ENCODE measurements around the gene CLTCL1. TPM values are rescaled to one million over a fixed set of nuclear protein-coding genes. Genes with fewer than 3 reads are reported as not detected.

Gene CLTCL1
- total RNA-seq, 1 donor from 2014 or later: 0.73 TPM

DNA sequence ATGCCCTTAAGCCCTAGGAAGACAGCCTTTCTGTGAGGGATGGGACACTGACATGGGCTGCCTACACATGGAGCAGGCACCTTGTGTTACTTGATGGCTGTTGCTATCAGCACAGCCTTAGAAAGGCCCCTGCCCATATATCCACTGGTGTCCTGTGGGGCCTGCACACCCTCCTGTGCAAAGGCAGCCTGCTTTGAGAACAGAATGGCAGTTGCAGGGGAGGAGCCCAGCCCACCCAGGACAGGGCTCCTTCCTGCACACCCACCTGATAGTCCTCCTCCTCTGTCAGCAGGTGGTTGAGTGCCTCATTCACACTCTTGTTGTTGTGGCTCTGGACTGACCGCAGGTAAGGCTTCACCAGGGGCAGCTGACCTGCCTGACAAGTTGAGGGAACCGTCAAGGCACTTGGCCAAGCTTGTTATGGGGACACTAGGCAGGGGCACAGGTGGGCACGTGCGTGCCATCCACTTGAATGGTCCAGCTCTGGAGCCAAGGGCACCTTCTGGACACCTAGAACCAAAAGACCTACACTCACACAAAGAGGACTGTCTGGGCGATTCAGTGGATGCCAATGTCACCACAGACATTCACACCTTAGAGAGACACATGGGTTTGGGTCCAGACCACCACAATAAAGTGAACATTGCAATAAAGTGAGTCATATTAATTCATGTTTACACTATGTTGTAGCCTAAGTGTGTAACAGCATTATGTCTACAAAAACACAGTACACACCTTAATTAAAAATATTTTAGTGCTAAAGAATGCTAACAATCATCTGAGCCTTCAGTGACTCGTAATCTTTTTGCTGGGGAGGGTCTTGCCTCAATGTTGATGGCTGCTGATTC, 103.6 kb downstream of the CLTCL1 start:
- Mint-ChIP-seq H3K9me3 (no peaks in the 10 kb centered on the region), H3K4me1 (ENCODE audit: low read depth) (no peaks in the 10 kb centered on the region), H3K27ac (no peak overlapping the region), H3K36me3 (ENCODE audit: low read depth) (no peaks in the 10 kb centered on the region), H3K4me3 (no peak overlapping the region), H3K27me3 (ENCODE audit: insufficient read depth) (peaks cover 5% of the 10 kb centered on the region)
- intact Hi-C loops (cut with micrococcal nuclease): no loop called here
- DNase-seq (ENCODE audit: low spot score): no peak

DNA sequence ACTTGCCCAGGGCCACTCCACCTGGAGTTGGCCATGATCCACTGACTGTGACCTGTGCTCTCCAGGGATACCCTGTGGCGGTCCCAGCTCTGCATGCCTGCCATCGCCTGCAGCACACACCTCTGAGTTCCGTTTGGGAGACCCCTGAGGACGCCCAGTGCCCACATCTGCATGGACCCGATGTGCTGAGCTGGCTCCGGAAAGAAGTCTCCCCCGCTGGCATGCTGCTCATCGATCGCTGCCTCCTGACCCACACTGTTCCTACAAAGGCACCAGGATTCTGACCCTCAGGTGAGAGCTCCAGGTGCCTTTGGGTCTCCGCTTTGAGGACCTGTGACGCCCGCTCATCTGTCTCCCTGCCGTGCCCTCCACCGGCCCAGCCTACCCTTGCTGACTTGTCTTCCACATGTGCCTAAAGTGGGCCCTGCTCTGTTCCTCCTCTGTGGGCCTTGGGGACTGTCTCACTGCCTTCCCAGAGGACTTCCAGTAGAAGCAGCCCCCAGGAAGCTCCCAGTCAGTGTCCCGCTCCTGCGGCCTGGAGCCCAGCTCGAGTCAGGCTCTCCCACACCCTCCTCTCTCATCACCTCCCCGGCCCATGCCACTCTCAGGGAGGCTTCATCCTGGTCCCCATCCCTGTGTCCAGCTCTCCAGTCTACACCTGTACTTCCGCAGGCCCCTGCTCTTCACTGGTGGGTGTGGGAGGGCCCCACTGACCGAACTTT, 107.1 kb downstream of the CLTCL1 start:
- Mint-ChIP-seq H3K36me3 (ENCODE audit: low read depth) (no peaks in the 10 kb centered on the region), H3K27ac (no peak overlapping the region), H3K4me3 (no peak overlapping the region), H3K27me3 (ENCODE audit: insufficient read depth) (peaks cover 9% of the 10 kb centered on the region), H3K9me3 (no peaks in the 10 kb centered on the region), H3K4me1 (ENCODE audit: low read depth) (peaks cover 21% of the 10 kb centered on the region)
- no peak for DNase-seq (ENCODE audit: low spot score)
- intact Hi-C loops (cut with micrococcal nuclease): no loop called here

DNA sequence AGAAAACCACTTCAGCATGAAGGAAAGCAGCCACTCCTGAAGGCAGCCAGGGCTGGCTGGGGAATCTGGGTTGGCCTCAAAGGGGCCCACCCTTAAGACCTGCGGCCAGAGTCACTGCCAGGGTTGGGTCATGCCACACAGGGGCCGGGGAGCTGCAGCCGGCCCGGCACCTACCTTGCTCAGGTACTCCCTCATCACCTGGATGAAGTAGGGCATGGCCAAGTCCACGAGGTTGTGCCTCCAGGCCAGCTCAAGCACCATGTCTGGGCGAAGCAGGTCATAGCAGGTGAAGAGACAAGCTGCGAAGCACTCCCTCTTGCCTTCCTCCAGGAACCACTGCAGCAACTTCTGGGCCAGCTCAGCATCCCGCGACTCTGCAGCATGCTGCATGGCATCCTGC, 108.3 kb downstream of the CLTCL1 start:
- Mint-ChIP-seq H3K27ac (no peak overlapping the region), H3K4me1 (ENCODE audit: low read depth) (peaks cover 24% of the 10 kb centered on the region), H3K9me3 (no peaks in the 10 kb centered on the region), H3K4me3 (no peak overlapping the region), H3K27me3 (ENCODE audit: insufficient read depth) (peaks cover 7% of the 10 kb centered on the region), H3K36me3 (ENCODE audit: low read depth) (no peaks in the 10 kb centered on the region)
- intact Hi-C loops (cut with micrococcal nuclease): no loop called here
- no peak for DNase-seq (ENCODE audit: low spot score)

DNA sequence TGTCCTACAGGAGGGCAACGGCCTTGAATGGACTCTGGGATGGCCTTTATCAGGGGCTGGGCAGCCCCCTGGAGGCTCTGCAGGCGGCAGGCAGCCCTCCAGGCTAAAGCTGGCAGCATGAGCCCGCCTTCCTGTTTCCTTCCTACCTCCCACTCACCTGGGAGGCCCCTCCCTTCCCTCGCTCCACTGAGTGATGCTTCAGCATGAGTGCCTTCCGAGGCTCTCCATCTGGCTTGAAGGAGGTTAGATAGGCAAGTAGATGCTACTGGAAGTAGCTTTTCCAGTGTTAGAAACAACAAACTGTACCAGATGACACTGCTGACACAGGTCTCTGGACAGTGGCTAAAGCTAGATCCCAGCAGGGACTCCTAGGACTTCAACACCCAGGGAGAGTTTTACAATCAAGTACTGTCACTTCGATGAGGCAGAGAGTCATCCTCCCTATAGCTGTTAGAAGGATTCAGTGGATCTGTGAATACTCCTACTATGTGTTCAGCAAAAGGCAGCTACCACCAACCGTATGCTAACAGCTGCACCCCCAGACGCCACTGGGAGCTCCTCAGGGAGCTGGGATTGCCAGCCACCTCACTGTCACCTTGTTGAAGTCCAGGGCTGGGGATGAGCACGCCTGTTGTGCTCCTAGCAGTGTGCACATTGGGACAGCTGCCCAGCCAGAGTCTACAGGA, 108.9 kb downstream of the CLTCL1 start:
- Mint-ChIP-seq H3K27ac (no peak overlapping the region), H3K27me3 (ENCODE audit: insufficient read depth) (peaks cover 6% of the 10 kb centered on the region), H3K36me3 (ENCODE audit: low read depth) (no peaks in the 10 kb centered on the region), H3K4me1 (ENCODE audit: low read depth) (peaks cover 24% of the 10 kb centered on the region), H3K9me3 (no peaks in the 10 kb centered on the region), H3K4me3 (peak overlapping the region; percentile 56)
- no peak for DNase-seq (ENCODE audit: low spot score)
- intact Hi-C loops (cut with micrococcal nuclease): no loop called here

DNA sequence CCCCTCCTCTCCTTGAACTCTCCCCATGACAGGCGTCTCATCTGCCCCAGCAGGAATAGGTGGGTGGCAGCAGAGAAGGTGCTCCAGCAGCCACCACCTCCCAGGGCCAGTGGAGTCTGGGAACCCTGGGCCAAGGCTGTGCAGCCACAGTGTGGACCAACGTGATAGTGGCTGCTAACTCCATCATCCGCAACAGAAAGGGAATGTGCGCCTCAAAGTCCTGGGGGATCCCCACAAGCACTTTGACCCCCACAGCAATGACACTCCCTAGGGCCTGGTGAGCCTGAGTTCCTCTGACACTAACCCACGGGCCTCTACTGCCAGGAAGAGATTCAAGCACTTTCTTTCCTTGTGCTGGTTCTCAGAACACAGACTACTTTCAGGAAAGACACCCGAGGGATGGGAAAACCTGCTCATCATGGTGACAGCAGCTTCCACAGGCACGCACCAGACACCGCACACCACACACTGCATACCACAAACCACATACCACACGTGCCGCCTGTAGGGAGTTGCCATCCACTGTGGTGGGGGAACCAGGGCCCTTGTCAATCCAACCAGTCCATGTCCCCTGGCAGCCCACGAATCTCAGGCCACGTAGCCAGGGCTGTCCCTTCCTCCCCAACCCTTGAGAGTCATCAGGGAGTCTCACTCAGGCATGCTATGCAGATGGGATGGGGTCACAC, 109.6 kb downstream of the CLTCL1 start:
- H3K27me3 Mint-ChIP-seq (ENCODE audit: insufficient read depth): peaks cover 6% of the 10 kb centered on the region
- intact Hi-C loops (cut with micrococcal nuclease): no loop called here
- no peak for DNase-seq (ENCODE audit: low spot score)
- H3K9me3 Mint-ChIP-seq: no peaks in the 10 kb centered on the region
- H3K36me3 Mint-ChIP-seq (ENCODE audit: low read depth): no peaks in the 10 kb centered on the region
- no peak overlapping the region for H3K27ac Mint-ChIP-seq
- H3K4me1 Mint-ChIP-seq (ENCODE audit: low read depth): peaks cover 24% of the 10 kb centered on the region
- H3K4me3 Mint-ChIP-seq: peak overlapping the region; percentile 56

DNA sequence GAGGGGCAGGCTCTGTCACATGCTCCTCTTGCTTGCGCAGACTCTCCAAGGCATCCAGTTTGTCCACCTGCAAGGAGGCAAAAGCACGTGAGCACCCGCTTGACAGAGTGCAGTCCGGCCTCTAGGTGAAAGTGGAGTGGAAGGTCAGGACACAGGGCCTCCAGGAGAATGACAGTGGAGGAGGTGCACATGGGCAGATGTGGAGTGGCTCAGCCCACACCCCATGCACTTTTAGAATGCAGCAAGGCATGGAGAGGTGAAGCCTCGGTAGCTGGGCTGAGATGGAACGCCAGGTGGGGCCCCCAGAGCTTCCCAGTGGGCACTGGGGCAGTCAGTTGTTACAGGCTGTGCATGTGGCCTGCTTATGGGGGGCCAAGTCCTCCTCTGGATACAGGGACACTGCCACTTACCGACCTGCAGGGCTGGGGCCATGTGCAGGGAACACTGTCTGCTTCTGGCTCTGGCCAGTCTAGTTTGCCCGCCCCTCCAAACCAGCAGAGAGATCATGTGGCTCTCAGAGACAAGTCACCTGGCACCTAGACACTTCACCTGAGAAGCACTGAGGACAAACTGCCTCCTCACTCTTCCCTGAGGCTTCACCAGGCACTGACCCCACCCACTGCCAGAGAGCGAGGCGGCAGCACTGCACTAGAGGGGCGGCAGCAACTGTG, 110.6 kb downstream of the CLTCL1 start:
- no peaks in the 10 kb centered on the region for H3K36me3 Mint-ChIP-seq (ENCODE audit: low read depth)
- H3K4me3 Mint-ChIP-seq: no peak overlapping the region
- peaks cover 24% of the 10 kb centered on the region for H3K4me1 Mint-ChIP-seq (ENCODE audit: low read depth)
- intact Hi-C loops (cut with micrococcal nuclease): no loop called here
- H3K27ac Mint-ChIP-seq: no peak overlapping the region
- H3K27me3 Mint-ChIP-seq (ENCODE audit: insufficient read depth): peaks cover 6% of the 10 kb centered on the region
- H3K9me3 Mint-ChIP-seq: no peaks in the 10 kb centered on the region
- no peak for DNase-seq (ENCODE audit: low spot score)

DNA sequence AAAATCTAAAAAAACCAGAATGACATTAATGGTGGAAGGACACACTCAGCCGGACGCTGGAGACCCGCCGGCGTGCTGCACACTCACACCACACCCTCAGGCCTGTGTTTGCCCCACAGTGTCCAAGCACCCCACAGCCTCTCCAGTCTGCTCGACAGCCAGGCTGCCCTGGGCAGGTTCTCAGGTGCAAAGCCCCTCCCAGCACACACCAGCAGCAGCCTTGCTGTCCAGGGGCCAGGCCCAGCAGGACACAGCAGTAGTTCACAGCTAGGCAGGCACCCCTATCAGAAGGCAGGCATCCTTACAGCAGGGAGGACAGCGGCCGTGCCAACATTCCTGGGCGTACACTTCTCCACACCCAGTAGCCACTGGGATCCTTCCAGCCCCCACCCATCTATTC, 111.3 kb downstream of the CLTCL1 start:
- intact Hi-C loops (cut with micrococcal nuclease): no loop called here
- no peak for DNase-seq (ENCODE audit: low spot score)
- H3K9me3 Mint-ChIP-seq: no peaks in the 10 kb centered on the region
- H3K27ac Mint-ChIP-seq: no peak overlapping the region
- H3K4me1 Mint-ChIP-seq (ENCODE audit: low read depth): peaks cover 24% of the 10 kb centered on the region
- no peaks in the 10 kb centered on the region for H3K36me3 Mint-ChIP-seq (ENCODE audit: low read depth)
- H3K27me3 Mint-ChIP-seq (ENCODE audit: insufficient read depth): peaks cover 6% of the 10 kb centered on the region
- no peak overlapping the region for H3K4me3 Mint-ChIP-seq

DNA sequence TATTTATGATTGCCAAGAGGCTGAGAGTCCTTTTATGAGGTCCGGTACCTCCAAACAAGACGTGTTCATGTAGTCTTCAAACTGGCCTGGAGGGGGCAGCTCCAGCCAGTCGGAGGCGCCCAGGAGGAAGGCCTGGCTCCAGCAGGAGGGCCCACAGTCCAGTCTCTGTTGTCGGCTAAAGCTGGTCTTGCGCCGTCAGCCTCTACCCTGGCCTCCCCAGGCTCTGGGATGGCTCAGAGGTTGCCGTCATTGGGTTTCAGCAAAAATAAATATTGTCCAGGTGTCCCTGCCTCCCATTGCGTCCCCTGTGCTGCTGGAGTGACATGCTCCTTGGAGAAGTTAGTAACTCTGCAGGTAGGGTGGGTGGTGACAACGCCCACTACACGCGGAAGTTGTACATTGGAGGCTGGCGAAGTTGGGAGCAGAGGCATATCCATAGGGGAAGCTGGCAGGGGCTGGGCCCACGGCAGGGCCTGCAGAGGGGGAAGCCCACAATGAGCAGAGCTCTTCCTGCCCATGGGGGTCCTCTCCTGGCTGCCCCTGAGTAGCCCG, 111.9 kb downstream of the CLTCL1 start:
- H3K4me3 Mint-ChIP-seq: peak overlapping the region; percentile 85
- H3K4me1 Mint-ChIP-seq (ENCODE audit: low read depth): peaks cover 24% of the 10 kb centered on the region
- no peak for DNase-seq (ENCODE audit: low spot score)
- intact Hi-C loops (cut with micrococcal nuclease): loop anchor here (1.0 to 5.0 kb wide), 8 partner anchors 35 to 451 kb away; partner anchors contain the start of genes C22orf39, CDC45, DGCR2 and ESS2
- peaks cover 4% of the 10 kb centered on the region for H3K27me3 Mint-ChIP-seq (ENCODE audit: insufficient read depth)
- no peaks in the 10 kb centered on the region for H3K9me3 Mint-ChIP-seq
- H3K36me3 Mint-ChIP-seq (ENCODE audit: low read depth): no peaks in the 10 kb centered on the region
- peak overlapping the region; percentile 68 for H3K27ac Mint-ChIP-seq

DNA sequence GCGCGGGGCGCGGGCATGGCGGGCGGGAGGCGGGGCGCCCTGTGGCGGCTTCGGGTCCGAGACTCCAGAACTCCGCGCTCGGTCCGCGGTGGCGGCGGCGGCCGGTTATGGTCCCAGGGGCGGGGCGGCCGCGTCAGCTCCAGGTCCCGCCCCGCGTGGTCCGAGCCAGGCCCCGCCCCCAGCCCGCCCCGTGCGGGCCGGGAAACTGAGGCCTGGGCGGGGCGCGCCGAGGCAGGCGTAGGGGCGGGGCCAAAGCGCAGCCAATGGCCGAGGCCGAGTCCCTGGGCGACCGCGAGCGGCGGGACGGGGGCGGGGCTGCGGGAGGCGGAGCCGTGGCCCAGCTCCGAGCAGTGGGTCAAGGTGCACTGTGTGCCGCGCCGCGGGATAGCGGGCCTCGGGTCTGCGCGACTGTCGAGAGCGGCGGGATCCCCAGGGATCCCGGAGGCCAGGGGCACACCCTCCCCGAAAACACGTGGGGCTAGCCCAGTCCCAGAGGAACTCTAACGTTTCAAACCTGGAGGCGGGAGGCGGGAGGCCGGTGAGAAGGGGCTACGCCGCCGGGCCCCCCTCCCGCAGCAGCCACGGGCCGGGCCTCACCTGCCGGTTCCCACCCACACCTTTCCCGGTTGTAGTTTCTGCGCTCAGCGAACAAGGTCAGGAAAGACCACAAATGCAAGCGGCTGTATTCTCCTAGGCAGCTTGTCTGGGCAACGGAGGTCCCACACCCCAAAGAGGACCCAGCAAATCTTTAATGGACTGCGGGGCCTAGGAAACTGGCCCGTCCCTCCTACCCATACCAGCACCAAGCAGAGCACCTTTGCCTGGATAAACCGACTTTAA, 112.6 kb downstream of the CLTCL1 start, which contains the start of gene SLC25A1:
TSS of gene SLC25A1 (minus strand) at position 80 of the 840 bp plus-strand sequence. CDS start at position 17, 63 bp downstream.
- intact Hi-C loops (cut with micrococcal nuclease): loop anchor here (1.0 to 5.0 kb wide), 8 partner anchors 35 to 451 kb away; partner anchors contain the start of genes C22orf39, CDC45, DGCR2 and ESS2
- Mint-ChIP-seq H3K4me3 (peak within 1 kb of the TSS; percentile 85), H3K27ac (peak within 1 kb of the TSS; percentile 68), H3K36me3 (ENCODE audit: low read depth) (no peaks in the 10 kb centered on the region), H3K27me3 (ENCODE audit: insufficient read depth) (peaks cover 4% of the 10 kb centered on the region), H3K9me3 (no peaks in the 10 kb centered on the region), H3K4me1 (ENCODE audit: low read depth) (peaks cover 24% of the 10 kb centered on the region)
- DNase-seq (ENCODE audit: low spot score): peak; percentile 86

DNA sequence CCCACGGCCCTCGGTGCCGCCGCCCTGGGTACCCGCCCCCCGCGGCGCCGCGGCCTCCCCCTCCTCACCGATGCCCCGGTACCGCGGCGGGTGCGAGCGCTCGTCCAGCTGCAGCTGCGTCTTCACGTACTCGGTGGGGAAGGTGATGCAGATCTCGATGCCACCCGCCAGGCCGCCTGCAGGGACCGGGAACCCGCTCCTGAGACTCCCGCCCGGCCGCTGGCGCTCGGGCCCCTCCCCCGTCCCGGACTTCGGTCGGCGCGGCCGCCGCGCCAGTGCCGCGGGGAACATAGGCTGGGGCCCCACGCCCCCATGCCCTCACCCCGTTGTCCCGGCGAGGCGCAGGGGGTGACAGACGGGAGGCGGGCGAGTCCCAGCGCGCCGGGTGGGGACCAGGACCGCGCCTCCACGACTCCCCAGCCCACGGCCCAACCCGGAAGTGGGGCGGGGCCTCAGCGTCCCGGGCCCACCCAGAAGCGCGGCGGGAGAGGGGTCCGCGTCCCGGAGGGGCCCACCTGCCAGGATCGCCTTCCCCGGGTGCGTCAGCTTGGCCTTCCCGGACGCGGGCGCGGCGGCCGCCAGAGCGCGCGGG, 113.4 kb downstream of the CLTCL1 start:
- peak; percentile 59 for DNase-seq (ENCODE audit: low spot score)
- Mint-ChIP-seq H3K4me3 (peak overlapping the region; percentile 70), H3K9me3 (no peaks in the 10 kb centered on the region), H3K36me3 (ENCODE audit: low read depth) (no peaks in the 10 kb centered on the region), H3K27me3 (ENCODE audit: insufficient read depth) (peaks cover 4% of the 10 kb centered on the region), H3K27ac (no peak overlapping the region), H3K4me1 (ENCODE audit: low read depth) (peaks cover 31% of the 10 kb centered on the region)
- intact Hi-C loops (cut with micrococcal nuclease): loop anchor here (2.0 to 5.0 kb wide), 3 partner anchors 71 to 269 kb away; partner anchors contain the start of genes C22orf39 and MRPL40

Measured in activated T-helper 1 cell treated with anti-CD3 and anti-CD28 coated beads, Interleukin-12 subunit alpha, Interleukin-12 subunit beta, Interleukin-2, Interleukin-4 antibody, amounts not matched to agents 30 ng/mL and 10 ng/mL and 1 ng/mL, durations not matched to agents 14 hours and 24 hours and 36 hours (primary cell).